ENCODE data around the gene RAB37.

- no peak for TF ChIP-seq POLR2A (IDR thresholded peaks at IDR 0.05; ENCODE audit: low read depth, low read length)
- no peak for TF ChIP-seq POLR2AphosphoS5 (IDR thresholded peaks at IDR 0.05; ENCODE audit: low read depth, low read length)
- no peak for TF ChIP-seq TAF1 (IDR thresholded peaks at IDR 0.05; ENCODE audit: low read depth, low read length)
- TF ChIP-seq PAX5 (IDR thresholded peaks at IDR 0.05; ENCODE audit: insufficient read depth, low read length, severe bottlenecking): no peak
- no peak for TF ChIP-seq SPI1 (IDR thresholded peaks at IDR 0.05; ENCODE audit: low read depth, low read length)
- TF ChIP-seq POU2F2 (IDR thresholded peaks at IDR 0.05; ENCODE audit: low read depth, low read length): no peak
Observed at GRCh38 chr17:74757931-74758847, 21.1 kb downstream of the RAB37 start.

All from GM12891 (cell line).